CMK (cell line): Measurements from ENCODE around the gene LRPAP1.
A peak's percentile ranks its signal among the peaks of the same experiment; 100 is the strongest.

ENCODE experiments used
- DNase-seq: peaks from one replicate; pipeline ENCODE4 v3.0.0-alpha.2; 2010; ENCODE audit warnings: low read depth

LRPAP1 gene

DNA sequence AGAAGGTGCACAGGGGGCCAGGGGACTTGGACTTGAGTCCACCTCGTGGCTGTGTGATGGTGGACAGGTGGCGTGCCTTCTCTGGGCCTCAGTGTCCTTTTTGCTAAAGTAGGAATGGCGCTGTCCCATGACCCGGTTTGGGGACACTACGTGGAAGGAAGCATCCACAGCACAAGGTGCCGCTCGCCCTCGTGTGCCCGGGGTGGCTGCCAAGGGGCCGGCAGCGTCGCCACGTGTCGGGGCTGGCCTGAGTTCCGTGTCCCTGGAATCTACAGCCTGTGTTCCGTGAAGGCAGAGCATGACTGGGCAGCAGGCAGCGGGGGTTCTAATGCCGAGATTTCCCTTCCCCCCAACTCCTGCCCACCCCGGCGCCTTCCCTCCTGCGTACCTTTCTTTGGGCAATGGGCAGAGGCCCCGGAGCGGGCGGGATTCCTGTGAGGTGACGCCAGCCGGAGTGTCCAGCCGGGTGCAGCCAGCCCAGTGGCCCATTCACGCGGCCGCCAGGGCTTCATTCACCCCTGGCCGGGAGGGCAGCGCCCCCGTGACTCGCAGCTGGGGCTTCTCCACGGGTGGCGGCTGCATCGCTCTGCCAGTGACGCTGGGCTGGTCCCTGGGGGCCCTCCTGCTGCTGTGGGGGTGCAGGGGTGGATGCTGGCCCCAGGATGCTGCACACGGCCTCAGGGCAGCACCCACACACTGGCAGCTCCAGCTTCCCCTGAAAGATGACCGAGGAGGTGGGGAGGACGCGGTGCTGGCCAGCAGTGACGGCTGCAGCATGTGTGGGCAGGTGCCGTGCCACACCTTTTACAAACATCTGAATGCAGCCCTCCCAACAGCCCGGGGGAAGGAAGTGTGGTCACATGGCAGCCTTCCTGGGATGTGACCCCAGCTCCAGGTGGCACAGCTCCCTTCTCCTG is 47.9 kb downstream of the LRPAP1 start:
- peak; percentile 27 for DNase-seq

DNA sequence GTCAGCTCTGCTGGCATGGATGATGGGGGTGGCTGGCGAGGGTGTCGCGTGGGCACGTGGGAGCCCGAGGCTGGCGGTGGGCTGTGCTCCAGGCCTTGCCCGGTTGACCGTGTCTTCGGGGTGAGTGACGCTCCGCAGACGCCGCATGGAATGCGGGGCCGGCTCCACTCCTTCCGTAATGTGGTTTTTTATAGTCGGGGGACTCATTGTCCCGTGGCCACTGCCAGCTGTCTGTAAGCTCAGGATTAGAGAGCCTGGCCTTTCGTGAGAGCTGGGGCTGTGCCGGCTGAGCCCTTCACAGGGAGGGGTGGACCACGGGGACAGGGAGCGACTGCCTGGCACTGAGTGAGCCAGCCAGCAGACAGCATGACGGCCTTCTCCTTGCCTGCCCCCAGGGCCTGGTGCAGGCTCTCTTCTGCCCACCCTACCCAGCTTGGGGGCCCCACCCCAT is 48.7 kb downstream of the LRPAP1 start:
- no peak for DNase-seq

DNA sequence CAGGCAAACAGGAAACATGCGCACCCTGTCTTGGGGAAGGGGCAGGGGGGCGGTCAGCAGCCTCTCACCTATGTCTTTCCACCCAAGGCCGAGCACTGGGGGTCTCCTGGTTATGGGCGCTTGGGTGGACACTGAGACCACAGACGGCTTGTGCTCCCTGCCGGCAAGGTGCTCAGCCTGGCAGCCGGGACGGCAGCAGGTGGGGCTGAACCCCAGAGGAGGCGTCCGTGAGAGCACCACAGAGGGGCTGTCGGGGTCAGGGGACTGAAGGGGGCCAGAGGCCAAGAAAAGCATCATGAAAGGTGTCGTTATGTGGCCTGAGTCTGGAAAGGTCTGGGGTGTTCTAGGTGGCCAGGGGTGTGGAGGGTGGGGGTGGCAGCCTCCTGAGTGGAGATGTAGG is 49.5 kb downstream of the LRPAP1 start:
- no peak for DNase-seq

DNA sequence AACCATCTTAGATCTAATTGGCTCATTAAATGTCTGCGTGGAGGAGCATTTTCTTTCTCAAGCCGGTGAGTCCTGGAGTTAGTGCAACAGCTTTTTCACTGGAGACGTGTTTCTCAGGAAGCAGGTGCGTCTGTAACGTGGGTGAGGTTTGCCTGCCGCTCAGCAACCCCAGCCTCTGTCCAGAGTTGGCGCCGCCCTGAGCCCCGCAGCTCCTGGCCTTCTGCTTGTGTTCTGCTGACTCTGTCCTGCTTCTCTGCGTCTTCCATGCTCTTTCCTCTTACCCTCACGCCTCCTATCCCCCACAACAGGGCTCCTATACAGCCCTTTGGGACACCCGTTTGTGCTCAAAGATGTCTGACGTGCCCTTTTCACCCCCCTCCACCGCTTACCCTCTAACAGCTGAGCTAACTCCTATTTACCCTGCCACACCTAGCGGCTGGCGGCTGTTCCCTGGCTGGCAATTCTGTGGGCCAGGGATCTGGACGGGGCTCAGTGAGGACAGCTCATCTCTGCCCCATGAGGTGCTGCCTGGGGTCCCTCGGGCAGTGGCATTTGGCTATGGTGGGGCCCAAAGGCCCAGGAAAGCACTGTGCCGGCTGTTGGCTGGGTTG is 50.3 kb downstream of the LRPAP1 start:
- no peak for DNase-seq

DNA sequence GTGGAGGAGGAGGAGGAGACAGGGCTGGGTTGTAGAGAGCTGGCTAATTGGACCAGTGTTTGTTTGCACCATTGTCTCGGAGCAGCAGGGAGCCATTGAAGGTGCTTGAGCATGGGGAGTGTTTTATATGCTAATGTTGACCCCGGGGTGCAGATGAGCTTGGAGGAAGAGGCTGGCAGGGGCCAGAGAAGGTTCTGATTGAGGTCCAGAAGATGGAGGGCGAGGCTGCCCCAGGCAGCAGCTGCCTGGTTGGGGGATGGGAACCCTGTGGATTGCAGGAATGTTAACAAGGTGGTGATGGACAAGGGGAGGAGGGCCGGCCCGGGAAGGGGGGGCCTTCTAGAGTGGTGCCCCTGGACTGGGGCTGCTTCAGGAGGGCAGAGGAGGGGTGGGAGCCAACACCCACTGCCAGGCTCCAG is 51.1 kb downstream of the LRPAP1 start:
- DNase-seq: no peak

DNA sequence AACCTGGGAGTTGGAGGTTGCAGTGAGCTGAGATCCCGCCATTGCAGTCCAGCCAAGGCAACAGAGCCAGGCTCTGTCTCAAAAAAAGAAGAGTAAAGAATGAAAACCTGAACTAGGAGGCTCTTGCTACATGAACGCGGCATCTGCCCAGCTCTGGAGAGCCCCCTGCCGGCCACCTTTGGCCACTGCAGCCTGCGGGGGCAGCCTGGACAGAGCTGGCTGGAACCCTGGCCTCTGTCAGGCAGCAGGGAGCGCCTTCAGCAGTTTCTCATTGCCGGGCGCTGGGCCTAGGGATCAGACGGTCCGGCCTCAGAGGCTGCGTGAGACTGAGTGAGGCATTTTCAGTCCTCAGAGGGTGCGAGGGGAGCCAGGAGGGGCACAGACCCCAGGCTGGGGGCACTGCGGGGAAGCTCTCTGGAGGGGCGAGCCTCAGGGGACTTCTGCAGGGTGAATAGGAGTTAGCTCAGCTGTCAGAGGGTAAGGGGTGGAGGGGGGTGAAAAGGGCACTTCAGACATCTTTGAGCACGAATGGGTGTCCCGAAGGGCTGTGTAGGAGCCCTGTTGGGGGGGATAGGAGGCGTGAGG is 51.6 kb downstream of the LRPAP1 start:
- DNase-seq: peak; percentile 71

DNA sequence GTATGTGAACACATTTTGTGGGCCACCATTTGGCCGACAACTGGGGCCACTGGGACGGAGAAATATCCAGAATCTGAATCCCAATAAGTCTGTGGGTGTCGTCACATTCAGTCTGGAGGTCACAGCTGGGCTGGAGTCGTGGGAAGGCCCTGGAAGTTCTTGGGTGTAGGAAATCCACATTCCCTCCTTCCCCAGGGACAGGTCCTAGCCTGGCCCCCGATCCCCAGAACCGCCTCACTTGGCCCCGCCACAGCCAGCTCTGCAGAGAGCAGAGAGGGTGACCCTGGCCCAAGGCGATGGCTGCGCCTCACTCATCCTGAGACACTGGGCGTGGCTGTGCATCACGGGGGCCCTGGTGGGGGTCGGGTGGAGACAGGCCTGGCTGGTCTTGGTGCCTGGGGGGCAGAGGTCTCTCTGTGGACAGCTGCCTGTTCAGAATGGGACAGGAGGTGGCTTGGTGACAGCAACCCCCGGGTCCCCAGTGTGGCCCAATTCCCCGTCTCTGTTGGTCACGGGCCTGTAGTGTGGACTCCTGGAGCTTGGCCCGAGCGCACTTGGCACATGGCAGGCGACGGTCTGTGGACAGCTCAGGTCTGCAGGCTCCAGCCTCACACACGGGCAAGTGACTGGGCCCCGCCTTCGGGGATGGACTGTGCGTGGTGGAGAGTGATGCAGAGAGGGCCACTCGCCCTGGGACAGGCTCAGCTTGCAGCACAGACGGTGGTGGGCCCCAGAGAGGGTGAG is 52.7 kb downstream of the LRPAP1 start:
- DNase-seq: no peak

DNA sequence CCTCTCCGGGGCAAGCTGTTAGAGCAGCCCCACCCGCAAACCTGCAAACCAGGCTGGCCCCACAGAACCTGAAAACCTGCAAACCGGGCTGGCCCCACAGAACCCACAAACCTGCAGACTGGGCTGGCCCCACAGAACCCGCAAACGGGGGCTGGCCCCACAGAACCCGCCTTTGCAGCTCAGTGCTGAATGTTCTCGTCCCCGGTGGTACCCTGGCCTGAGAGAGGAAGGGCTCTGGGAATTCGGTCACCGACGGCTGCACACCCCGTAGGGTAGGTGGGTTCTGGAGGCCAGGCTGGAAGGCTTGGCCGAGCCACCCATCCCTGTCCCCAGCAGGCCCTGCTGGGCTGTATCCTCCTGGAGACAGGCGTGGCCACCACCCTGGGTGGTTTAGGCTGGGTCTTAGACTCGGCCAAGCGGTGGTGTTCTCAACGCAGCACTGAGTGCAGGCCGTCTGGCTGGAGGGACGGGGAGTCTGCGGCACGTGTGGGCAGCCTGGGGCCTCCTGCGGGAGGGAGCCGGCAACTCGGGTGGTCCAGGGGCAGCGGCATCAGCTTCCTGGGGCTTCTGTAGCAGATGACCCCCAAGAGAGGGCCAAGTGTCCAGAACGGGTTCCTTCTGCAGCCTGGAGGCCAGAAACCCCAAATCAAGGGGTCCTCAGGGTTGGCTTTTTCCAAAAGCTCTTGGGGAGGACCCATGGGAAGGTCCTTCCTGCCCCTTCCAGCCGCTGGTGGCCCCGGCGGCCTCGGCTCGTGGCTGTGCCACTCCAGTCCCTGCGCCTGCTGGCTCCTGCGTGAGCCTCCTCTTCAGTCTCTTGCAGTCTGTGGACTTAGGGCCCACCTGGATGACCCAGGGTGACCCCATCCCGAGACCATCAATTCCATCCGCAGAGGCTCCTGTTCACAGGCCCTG is 53.5 kb downstream of the LRPAP1 start:
- no peak for DNase-seq

DNA sequence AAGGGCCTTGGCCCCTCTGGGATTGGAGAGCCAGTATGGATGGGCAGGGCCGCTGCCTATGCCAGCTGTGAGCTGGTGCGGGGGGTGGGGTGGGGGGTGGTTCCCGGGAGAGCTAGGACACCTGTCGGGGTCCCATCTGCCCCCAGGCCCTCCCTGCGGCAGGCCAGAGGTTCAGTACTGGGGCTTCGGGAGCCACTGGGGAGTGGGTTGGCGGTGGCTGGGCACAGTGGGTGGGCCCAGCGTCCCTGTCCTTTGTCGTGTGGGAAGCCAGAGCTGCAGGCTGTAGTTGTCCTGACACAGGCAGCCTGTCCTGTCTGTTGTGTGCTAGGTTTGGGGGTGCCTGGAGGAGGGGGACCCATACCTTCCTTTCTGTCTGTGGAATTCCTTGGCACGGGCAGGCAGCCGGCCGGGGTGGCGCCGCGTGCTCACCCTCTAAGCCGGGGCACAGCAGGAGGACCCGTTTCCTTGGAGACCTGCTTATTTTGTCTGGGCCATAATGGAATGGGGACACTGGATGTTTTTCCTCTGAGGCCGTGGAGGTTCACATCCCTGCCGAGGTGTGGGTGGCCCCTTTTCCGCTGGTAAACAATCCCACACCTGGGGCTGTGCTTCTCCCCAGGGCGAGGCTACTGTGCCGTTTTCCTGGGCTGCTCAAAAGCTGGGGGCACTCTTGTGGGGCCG is 54.3 kb downstream of the LRPAP1 start:
- no peak for DNase-seq

DNA sequence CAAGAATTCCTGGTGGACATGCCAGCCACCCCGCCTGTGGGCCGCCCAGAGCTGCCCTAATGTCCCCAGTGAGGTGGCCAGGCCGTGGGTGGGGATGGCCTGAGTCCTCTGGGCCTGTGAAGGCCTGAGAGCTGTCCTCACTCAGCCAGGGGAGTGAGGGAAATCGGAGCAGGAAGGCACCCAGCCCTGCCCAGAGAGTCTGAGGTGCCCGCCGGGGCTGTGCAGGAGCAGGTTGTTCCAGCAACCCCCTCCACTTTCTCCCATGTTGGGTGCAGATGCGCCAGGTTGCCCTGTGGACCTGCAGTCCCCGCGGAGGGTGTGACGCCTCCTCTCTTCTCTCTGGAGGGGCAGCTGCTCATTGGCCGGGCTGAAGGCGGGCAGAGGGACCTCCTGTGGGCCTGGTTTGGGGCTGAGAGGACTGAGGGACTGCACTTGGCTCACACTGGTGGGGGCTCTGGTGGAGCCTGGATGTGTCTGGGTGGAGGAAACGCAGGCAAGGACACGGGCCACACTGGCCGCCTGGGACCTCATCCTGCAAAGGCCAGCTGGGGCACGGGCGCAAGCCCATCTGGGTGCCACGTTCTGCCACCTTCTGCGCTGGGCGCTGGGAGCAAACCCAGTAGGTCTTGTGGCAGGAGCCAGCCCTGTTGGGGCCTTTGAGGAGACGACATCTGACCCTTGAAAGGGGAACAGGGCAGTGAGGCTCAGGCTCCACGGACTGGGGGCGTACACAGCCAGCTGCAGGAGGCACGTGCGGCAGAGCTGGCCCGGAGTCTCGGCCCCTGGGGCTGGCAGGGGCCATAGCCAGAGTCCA is 55.1 kb downstream of the LRPAP1 start:
- no peak for DNase-seq

DNA sequence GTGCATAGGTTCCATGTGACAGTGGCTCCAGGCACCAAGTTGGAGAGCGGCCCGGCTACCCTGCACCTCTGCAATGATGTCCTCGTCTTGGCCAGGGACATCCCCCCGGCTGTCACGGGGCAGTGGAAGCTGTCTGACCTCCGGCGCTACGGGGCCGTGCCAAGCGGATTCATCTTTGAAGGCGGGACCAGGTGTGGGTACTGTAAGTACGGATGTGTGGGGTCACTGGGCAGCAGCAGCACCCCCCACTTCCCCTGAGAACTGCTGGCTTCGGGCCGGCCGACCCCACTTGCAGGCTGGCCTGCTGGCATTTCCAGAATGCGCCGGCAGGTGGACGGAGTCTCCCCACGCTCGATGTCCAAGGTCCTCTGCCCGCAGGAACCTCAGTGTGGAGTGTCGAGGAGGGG is 55.9 kb downstream of the LRPAP1 start:
- DNase-seq: no peak

DNA sequence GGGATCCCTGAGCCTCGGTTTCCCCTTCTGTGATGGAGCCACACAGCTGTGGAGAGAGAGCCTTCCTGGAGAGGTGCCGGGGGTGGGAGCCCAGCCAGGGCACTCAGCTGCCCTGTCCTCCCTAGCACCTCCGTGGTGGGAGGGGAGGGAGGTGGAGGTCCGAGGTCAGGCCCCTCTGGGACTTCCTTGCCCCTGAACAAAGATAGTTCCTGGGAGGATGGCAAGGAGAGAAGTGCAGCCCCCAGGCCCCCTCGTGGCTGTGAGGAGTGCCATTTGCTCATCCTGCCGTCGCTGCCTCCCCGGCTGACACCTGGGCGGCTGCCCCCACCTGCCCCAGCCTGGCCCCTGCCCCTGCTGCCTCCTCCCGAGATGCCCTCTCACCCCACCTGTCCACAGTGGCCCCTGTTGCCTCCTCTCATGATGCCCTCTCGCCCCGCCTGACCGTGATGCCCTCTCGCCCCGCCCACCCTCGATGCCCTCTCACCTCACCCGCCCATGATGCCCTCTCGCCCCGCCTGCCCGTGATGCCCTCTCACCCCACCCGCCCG is 56.4 kb downstream of the LRPAP1 start:
- no peak for DNase-seq

DNA sequence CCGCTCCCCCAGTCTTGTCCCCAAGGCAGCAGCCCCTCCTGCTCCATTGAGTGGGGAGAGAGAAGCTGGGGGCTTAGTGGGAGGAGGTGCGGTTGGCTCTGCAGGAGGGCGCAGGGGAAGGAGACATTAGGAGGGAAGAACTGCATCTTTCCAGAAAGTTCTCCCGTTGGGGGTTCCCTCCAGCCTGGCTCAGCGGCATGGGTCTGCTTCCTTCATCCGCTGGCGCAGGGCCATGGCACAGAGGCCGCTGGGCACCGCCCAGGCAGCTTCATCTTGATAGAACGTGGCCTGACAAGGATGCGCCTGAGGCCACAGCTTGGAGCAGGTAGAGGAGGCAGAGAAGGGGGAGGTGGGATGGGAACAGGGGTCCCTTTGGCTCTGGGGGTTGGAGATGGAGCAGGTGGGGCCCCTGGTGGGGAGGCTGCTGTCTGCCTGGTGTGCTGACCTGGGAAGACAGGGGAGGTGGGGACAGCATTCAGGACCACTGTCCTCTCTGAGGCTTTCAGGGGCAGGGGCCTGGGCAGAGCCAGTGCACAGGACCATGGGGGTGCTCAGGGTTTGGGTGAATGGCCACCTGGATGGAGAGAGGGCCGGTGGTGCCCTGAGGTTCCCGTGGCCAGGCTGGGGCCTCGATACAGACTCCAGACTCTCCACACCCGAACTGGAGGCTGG is 57.0 kb downstream of the LRPAP1 start:
- DNase-seq: no peak

DNA sequence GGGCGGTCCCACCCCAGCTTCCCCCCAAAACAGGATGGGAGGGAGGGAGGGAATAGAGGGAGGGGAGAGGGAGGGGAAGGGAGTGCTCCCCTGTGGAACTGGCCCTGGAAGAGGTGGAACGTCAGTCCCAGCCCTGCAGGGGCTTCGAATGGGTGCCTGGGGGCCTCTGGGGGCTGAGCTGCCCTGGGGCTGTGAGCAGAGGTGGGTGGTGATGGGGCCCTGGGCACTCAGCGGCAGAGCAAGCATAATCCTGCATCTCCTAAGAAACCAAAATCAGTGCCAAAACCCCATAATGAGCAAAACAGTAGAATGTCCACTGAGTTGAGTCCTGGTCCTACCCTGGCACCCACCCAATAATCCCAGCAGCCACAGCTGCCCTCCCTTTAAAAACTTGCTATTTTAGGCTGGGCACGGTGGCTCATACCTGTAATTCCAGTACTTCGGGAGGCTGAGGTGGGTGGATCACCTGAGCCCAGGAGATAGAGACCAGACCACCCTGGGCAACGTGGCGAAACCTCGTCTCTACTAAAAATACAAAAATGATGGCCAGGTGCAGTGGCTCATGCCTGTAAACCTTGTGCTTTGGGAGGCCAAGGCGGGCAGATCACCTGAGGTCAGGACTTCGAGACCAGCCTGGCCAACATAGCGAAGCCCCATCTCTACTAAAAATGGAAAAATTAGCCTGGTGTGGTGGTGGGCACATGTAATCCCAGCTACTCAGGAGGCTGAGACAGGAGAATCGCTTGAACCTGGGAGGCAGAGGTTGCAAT is 58.0 kb downstream of the LRPAP1 start:
- DNase-seq: no peak

DNA sequence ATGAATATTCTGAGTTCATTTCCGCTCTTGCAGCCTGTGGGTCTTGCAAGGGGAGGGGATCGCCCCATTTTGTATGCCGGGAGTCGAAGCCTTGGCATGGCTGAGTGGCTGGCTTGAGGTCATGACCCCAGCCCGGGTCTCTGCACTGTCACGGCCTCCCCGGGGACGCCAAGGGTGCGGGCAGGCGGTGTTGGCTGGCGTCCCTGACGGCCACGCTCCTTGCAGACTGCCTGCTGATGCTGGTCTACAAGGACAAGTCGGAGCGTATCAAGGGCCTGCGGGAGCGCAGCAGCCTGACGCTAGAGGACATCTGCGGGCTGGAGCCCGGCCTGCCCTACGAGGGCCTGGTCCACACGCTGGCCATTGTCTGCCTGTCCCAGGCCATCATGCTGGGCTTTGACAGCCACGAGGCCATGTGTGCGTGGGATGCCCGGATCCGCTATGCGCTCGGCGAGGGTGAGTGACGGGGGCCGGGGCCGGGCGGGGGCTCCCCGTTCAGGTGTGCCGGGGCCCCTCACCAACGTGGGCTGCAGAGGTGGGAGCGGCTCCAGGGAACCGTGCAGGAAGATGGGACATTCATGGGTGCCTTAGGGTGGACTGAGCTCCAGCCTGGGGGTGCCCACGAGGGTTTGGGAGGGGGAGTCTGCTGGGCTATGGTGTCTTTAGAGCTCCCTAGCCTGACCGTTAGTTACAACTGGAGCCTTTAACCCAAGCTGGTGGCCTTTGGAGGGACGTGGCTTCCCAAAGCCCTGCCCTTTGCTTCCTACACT is 58.9 kb downstream of the LRPAP1 start:
- no peak for DNase-seq

DNA sequence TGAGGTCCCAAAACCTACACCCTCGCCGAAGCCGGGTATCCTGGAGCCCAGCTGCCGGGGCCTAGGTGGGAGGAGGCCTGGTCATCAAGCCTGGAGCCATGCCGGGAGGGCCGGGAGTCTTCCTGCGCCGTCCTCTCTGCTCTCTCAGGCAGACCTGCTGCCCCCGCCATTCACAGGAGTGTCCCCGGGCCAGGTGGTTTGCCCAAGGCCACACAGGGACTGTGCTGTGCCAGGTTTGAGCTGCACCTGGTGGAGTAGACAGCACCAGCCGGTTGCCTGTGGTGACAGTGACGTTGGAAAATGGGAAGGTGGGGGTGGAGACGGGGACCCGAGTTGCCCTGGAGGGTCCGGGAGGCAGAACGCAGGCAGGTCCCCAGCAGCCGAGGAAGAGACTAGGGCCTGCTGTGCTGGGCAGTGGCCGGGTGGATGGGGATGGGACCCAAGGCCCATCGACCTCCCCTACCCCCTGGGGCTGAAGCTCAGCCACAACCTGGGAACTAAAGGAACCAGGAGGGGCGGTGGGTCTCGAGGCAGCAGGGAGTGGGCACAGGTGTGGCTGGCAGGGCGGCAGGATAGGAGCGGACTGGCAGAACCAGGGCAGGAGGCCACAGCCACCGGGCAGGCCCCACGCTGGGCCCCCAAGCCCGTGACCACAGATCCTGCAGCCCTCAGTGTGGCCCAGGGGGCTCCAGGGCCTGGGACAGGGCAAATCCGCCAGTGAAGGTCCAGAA is 59.6 kb downstream of the LRPAP1 start:
- DNase-seq: no peak

DNA sequence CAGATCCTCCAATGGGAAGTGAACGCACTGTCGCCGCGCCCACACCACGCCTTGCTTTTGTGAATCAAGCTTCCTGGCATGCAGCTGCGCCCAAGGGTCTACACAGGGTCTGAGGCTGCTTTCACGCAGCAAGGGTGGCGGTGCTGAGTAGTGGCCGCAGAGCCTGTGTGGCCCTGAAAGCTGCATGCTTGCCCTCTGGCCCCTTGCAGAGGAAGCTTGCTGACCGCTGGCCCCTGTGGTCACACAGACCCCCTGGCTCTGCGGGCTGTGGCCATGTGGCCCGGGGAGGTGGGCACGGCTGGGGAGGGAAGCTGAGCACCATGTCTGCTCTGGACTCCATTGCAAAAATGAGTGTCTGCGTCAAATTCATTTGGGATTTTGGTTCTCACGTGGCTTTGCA is 60.3 kb downstream of the LRPAP1 start:
- no peak for DNase-seq
